Ishikawa (cell line): ENCODE measurements around the gene KPTN.

Source experiments
- CEBPB ChIP-seq: IDR thresholded peaks from 2 replicates; pipeline ENCODE4 v1.6.1; 2012
- CREB1 ChIP-seq: IDR thresholded peaks from 2 replicates; pipeline ENCODE4 v1.6.1; 2012; ENCODE audit warnings: low read depth
- EGR1 ChIP-seq: IDR thresholded peaks from 2 replicates; pipeline ENCODE4 v1.6.1; 2012
- EP300 ChIP-seq: IDR thresholded peaks from 2 replicates; pipeline ENCODE4 v1.6.1; 2012; ENCODE audit warnings: borderline replicate concordance
- FOXM1 ChIP-seq: IDR thresholded peaks from 2 replicates; pipeline ENCODE4 v1.6.1; 2012; ENCODE audit warnings: low read depth, borderline replicate concordance
- MAX ChIP-seq: IDR thresholded peaks from 2 replicates; pipeline ENCODE4 v1.6.1; 2012
- NFIC ChIP-seq: IDR thresholded peaks from 2 replicates; pipeline ENCODE4 v1.6.1; 2012
- RAD21 ChIP-seq: IDR thresholded peaks from 2 replicates; pipeline ENCODE4 v1.6.1; 2012; ENCODE audit warnings: low read depth
- REST ChIP-seq: IDR thresholded peaks from 2 replicates; pipeline ENCODE4 v1.6.1; 2012; ENCODE audit warnings: low read depth, mild to moderate bottlenecking
- TAF1 ChIP-seq: IDR thresholded peaks from 2 replicates; pipeline ENCODE4 v1.6.1; 2012; ENCODE audit warnings: low read depth, mild to moderate bottlenecking
- TCF12 ChIP-seq: IDR thresholded peaks from 2 replicates; pipeline ENCODE4 v1.6.1; 2012; ENCODE audit warnings: low read depth
- TEAD4 ChIP-seq: IDR thresholded peaks from 2 replicates; pipeline ENCODE4 v1.6.1; 2012
- YY1 ChIP-seq: IDR thresholded peaks from 2 replicates; pipeline ENCODE4 v1.6.1; 2012; ENCODE audit warnings: low read depth
- ZBTB7A ChIP-seq: IDR thresholded peaks from 2 replicates; pipeline ENCODE4 v1.6.1; 2012; ENCODE audit warnings: low read depth
- TF ChIP-seq, protein P1 (sequence below): IDR thresholded peaks from 2 replicates; pipeline ENCODE4 v1.6.1; 2012

The KPTN gene

GRCh38 chr19:47443331-47443730, 40.7 kb downstream of the KPTN start:
- no peak for TF ChIP-seq TAF1
- TF ChIP-seq FOXM1, result no peak
- TF ChIP-seq, protein P1, sequence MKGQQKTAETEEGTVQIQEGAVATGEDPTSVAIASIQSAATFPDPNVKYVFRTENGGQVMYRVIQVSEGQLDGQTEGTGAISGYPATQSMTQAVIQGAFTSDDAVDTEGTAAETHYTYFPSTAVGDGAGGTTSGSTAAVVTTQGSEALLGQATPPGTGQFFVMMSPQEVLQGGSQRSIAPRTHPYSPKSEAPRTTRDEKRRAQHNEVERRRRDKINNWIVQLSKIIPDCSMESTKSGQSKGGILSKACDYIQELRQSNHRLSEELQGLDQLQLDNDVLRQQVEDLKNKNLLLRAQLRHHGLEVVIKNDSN, result no peak
- TF ChIP-seq YY1, result no peak
- TF ChIP-seq EP300, result no peak
- TF ChIP-seq TEAD4, result no peak
- no peak for TF ChIP-seq NFIC
- no peak for TF ChIP-seq EGR1
- no peak for TF ChIP-seq CREB1
- TF ChIP-seq CEBPB, result no peak
- TF ChIP-seq MAX, result no peak
- no peak for TF ChIP-seq REST
- no peak for TF ChIP-seq RAD21
- TF ChIP-seq ZBTB7A, result no peak
- TF ChIP-seq TCF12, result no peak

DNA sequence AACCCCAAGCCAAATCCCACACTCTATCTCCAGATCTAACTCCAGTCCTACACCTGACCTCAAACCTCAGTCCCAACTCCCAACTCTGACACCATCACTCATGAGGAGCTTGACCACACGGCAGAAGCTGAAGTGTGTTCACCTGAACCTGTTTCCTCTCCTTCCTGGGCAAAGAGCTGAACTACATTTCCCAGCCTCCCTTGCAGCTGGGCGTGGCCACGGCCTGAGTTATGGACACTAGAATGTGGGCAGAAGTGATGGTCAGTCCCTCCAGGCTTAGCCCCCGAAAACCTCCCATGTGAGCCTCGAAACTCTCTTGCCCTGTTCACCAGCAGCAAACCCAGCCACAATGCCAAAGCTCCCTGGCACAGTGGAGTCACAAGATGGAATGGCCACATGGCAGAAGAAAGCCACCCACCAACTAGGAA, 45.2 kb downstream of the KPTN start:
- TF ChIP-seq MAX (no peak), TAF1 (no peak), CREB1 (no peak), NFIC (no peak), TCF12 (no peak), RAD21 (no peak), CEBPB (no peak), FOXM1 (no peak), EGR1 (no peak), REST (no peak), EP300 (no peak)
- TF ChIP-seq, protein P1, result no peak

DNA sequence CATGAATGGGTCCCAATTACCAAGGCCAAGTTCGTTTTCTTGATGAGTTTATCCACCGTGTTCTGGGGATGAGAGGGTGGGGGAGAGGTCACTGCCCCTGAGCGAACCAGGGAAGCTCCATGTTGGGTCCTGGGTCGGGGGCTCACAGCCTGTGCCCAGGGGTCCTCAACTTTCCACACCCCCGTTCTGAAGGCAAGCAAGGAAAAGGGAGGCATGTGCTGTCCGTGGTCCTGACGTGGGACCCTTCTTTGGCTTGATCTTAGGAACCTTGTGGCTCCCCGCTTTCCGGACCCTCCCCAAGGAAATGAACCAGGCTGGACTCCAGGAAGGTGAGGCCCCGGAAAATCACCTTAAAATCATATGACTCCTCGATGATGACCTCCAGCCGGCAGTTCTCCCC, 46.5 kb downstream of the KPTN start:
- TF ChIP-seq ZBTB7A (peak; percentile 72), NFIC (no peak), CEBPB (no peak), REST (peak; percentile 92)

GRCh38 chr19:47436712-47437401, 47.2 kb downstream of the KPTN start:
- TF ChIP-seq EGR1, result no peak
- peak; percentile 97 for TF ChIP-seq RAD21

GRCh38 chr19:47435883-47436417, 48.1 kb downstream of the KPTN start:
- no peak for TF ChIP-seq ZBTB7A
- TF ChIP-seq FOXM1, result no peak
